HCT116 (cell line): ENCODE results near the gene KCNJ1. TPM values are rescaled to one million over a fixed set of nuclear protein-coding genes. Genes with fewer than 3 reads are reported as not detected.

Experiments
- ATAC-seq: fragments of 200-7000 bp; cut with Tn5 transposase; 2 replicates; pipeline ENCODE4 v1.9.1; 2020; ENCODE audit warnings: mild to moderate bottlenecking, moderate library complexity
- BruUV-seq: library from RNA; stranded (reverse); fragments of 400-500 nt; replicated peaks from 2 replicates; lab custom pipeline; 2021; lab: Mats Ljungman, UMichigan
- CTCF ChIA-PET: fragments of 300-600 bp; sonication (Branson Sonifier 250); formaldehyde crosslinking; loops from one replicate; lab custom pipeline; 2021; ENCODE audit warnings: antibody characterized with exemption; lab: Charles Lee
- POLR2A ChIA-PET: fragments of 300-600, 350-600 bp; sonication (Branson Sonifier 250); formaldehyde crosslinking; loops from one replicate; lab custom pipeline; 2021; ENCODE audit warnings: antibody characterized with exemption; lab: Charles Lee
- RAD21 ChIA-PET, 2 experiments: fragments of 300-600 bp; sonication (Branson Sonifier 250); formaldehyde crosslinking; loops; one replicate each; lab custom pipeline; 2023; ENCODE audit warnings: low total read pairs in 2 of 2; ENCODE audit not compliant: uncharacterized antibody in 2 of 2, unreplicated experiment in 2 of 2, low non-redundant PET in 1 of 2; lab: Charles Lee
- DNase-seq: peaks from one replicate; pipeline ENCODE4 v3.0.0-alpha.2; 2010; ENCODE audit warnings: low read depth, low spot score
- H2AFZ ChIP-seq: fragments of 200-600 bp; shearing (Covaris generic), sonication (generic); 2 replicates; pipeline ENCODE4 v1.6.1; 2017; ENCODE audit warnings: low read depth, mixed run types, mixed read lengths, antibody characterized with exemption, low read length; ENCODE audit not compliant: poor library complexity, severe bottlenecking
- H3K27ac ChIP-seq: 2 replicates; pipeline ENCODE4 v1.5.1; 2012; ENCODE audit warnings: low read depth, low read length
- H3K27me3 ChIP-seq: fragments of 200-600 bp; sonication (generic); 2 replicates; pipeline ENCODE4 v1.6.1; 2016; ENCODE audit warnings: mixed run types, low read length, mixed read lengths; ENCODE audit not compliant: insufficient read depth
- H3K36me3 ChIP-seq, 2 experiments: fragments of 200-500 bp in 1 of 2; fragments of 200-600 bp in 1 of 2; sonication (Bioruptor generic) in 1 of 2; sonication (generic) in 1 of 2; 2 replicates each; pipeline versions ENCODE4 v1.5.1 to v1.6.1; 2014 to 2016; ENCODE audit warnings: low read length in 2 of 2, inconsistent platforms in 1 of 2, mixed read lengths in 1 of 2, mixed run types in 1 of 2; ENCODE audit not compliant: insufficient read depth in 2 of 2, control insufficient read depth in 1 of 2
- H3K4me1 ChIP-seq, 2 experiments: fragments of 200-600 bp in 1 of 2; sonication (generic) in 1 of 2; 2 replicates each; pipeline versions ENCODE4 v1.5.1 to v1.6.1; 2012 to 2017; ENCODE audit warnings: low read length in 2 of 2, inconsistent platforms in 1 of 2, mild to moderate bottlenecking in 1 of 2, mixed read lengths in 1 of 2, mixed run types in 1 of 2, moderate library complexity in 1 of 2; ENCODE audit not compliant: insufficient read depth in 2 of 2, control insufficient read depth in 1 of 2
- H3K4me2 ChIP-seq: fragments of 200-600 bp; sonication (generic); 2 replicates; pipeline ENCODE4 v1.6.1; 2017; ENCODE audit warnings: mixed run types, low read length, mixed read lengths
- H3K4me3 ChIP-seq, 2 experiments: fragments of 200-600 bp in 1 of 2; sonication (generic) in 1 of 2; replicated peaks in 1 of 2; 2 replicates each; pipeline ENCODE4 v1.5.1; 2011 to 2016; ENCODE audit warnings: low read length in 2 of 2, control low read depth in 1 of 2, low read depth in 1 of 2, mild to moderate bottlenecking in 1 of 2, mixed read lengths in 1 of 2, mixed run types in 1 of 2
- H3K79me2 ChIP-seq: fragments of 200-600 bp; sonication (generic); 2 replicates; pipeline ENCODE4 v1.6.1; 2017; ENCODE audit warnings: mild to moderate bottlenecking, mixed run types, low read length, moderate library complexity, mixed read lengths; ENCODE audit not compliant: insufficient read depth
- H3K9ac ChIP-seq: fragments of 200-600 bp; sonication (generic); 2 replicates; pipeline ENCODE4 v1.6.1; 2016; ENCODE audit warnings: low read length, mixed read lengths
- H3K9me2 ChIP-seq: fragments of 200-600 bp; sonication (generic), shearing (Covaris generic); 2 replicates; pipeline ENCODE4 v1.6.1; 2017; ENCODE audit warnings: mixed run types, mild to moderate bottlenecking, moderate library complexity; ENCODE audit not compliant: insufficient read depth
- H3K9me3 ChIP-seq, 2 experiments: fragments of 200-500 bp in 1 of 2; fragments of 200-600 bp in 1 of 2; sonication (Bioruptor generic) in 1 of 2; sonication (generic) in 1 of 2; 2 replicates each; pipeline ENCODE4 v1.6.1; 2014 to 2017; ENCODE audit warnings: low read length in 2 of 2, mixed read lengths in 2 of 2, inconsistent platforms in 1 of 2, low read depth in 1 of 2, mild to moderate bottlenecking in 1 of 2, mixed run types in 1 of 2, moderate library complexity in 1 of 2; ENCODE audit not compliant: control insufficient read depth in 1 of 2, insufficient read depth in 1 of 2
- H4K20me1 ChIP-seq: fragments of 200-600 bp; sonication (generic), shearing (Covaris generic); 2 replicates; pipeline ENCODE4 v1.6.1; 2017; ENCODE audit warnings: mixed run types, mild to moderate bottlenecking, moderate library complexity; ENCODE audit not compliant: insufficient read depth
- CBX3 ChIP-seq: IDR thresholded peaks from 2 replicates; pipeline ENCODE4 v1.6.1; 2012; ENCODE audit warnings: low read depth
- ELF1 ChIP-seq: IDR thresholded peaks from 2 replicates; pipeline ENCODE4 v1.6.1; 2012; ENCODE audit warnings: low read depth, borderline replicate concordance
- EZH2phosphoT487 ChIP-seq: fragments of 200-600 bp; IDR thresholded peaks from 2 replicates; pipeline ENCODE4 v1.6.1; 2018; ENCODE audit warnings: antibody characterized with exemption, borderline replicate concordance
- SP1 ChIP-seq: IDR thresholded peaks from 2 replicates; pipeline ENCODE4 v1.6.1; 2012; ENCODE audit warnings: low read depth
- intact Hi-C: fragments of 100-400 bp; cut with micrococcal nuclease; formaldehyde crosslinking; loops from 2 replicates; pipeline ENCODE4 v1.10.0; 2022
- total RNA-seq: library from RNA; stranded (reverse); gene quantifications from one replicate; pipeline ENCODE4 v1.2.1, GENCODE V29; 2021; ENCODE audit not compliant: unreplicated experiment
- TF ChIP-seq, protein P1 (sequence below): IDR thresholded peaks from 2 replicates; pipeline ENCODE4 v1.6.1; 2011; ENCODE audit warnings: mild to moderate bottlenecking, low read length, moderate library complexity; ENCODE audit not compliant: insufficient replicate concordance; ENCODE audit errors: extremely low read depth

KCNJ1 gene
- total RNA-seq, 1 experiment from 2014 or later = 0.15 TPM

DNA sequence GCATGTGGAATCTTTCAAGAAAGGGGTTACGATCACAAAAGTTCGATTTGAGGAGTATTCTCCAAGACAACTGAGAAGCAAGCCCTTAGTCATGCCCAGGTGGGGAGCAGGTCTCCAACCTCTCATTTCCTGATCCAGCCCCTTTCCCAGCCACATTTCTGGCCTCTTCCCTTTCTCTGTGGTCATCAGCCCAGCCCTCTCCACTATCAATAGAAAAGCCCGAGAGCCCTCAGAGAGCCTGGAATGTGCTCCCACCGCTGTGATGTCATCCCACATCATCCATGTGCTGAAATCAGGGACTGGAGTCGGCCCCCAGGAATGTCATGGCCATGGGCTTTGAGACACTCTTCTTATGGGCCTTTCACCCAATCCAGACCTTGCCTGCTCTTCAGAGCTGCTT, 62.6 kb downstream of the KCNJ1 start:
- ATAC-seq (no peak), DNase-seq (no peak)
- Histone ChIP-seq H4K20me1 (no peaks in the 10 kb centered on the region), H3K9ac (no peak overlapping the region), H3K4me1 (no peaks in the 10 kb centered on the region), H3K27me3 (peaks cover 41% of the 10 kb centered on the region), H3K79me2 (no peaks in the 10 kb centered on the region), H3K9me2 (no peaks in the 10 kb centered on the region), H3K4me3 (no peak overlapping the region), H3K9me3 (no peaks in the 10 kb centered on the region), H3K27ac (no peak overlapping the region), H3K4me2 (no peak overlapping the region), H2AFZ (no peak overlapping the region), H3K36me3 (no peaks in the 10 kb centered on the region)
- BruUV-seq = no TSS peak
- RAD21 ChIA-PET = no interaction called here
- no peak for TF ChIP-seq EZH2phosphoT487
- CTCF ChIA-PET = no interaction called here
- POLR2A ChIA-PET = no interaction called here
- intact Hi-C loops = no loop called here

DNA sequence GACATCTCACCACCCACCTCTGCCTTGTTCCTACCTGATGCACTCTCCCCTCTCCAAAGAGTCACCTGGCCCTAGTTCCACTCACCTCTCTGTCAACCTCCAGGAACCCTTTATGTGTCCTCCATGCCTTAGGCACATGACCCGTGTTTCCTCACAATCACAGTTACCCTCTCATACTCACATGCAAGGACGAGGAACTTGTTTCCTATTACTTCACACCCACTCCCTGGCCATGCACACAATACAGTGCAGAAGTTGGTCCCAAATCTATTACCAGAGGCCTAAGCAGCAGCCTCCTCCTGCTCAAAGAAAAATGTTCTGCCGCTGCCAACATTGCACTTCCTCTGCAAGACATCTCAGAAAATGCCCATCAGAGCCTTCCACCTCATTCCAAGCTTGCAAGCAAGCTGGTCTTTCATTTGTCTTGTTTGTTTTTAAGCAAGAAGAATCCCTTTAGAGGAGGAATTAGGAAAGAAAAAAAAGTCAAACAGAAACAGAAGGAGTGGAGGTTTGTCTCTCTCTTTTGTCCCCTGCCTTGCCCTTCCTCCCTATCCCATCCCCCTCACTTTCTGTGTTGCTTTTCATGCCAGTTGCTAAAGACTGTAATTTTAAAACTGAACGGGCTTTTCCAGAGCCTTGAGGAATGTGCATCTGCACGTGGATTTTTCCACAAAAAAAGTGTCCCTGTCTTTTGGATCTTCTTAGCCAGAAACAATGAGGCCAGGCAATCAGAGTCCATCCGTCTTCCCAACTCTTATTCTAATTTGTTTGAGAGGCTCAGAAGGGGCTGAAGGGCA, 63.4 kb downstream of the KCNJ1 start:
- Histone ChIP-seq H3K9ac (no peak overlapping the region), H3K4me2 (no peak overlapping the region), H3K27ac (no peak overlapping the region), H3K4me1 (no peaks in the 10 kb centered on the region), H3K9me2 (no peaks in the 10 kb centered on the region), H3K36me3 (no peaks in the 10 kb centered on the region), H3K27me3 (peaks cover 41% of the 10 kb centered on the region), H3K9me3 (no peaks in the 10 kb centered on the region), H3K79me2 (no peaks in the 10 kb centered on the region), H3K4me3 (no peak overlapping the region), H2AFZ (no peak overlapping the region), H4K20me1 (no peaks in the 10 kb centered on the region)
- intact Hi-C loops = no loop called here
- CTCF ChIA-PET = interaction anchor here (1.4 kb wide), 1 partner anchor 631 kb away, joined by 10 read pairs; no protein-coding TSS in a partner anchor
- no peak for ATAC-seq
- DNase-seq = no peak
- POLR2A ChIA-PET = no interaction called here
- no TSS peak for BruUV-seq
- TF ChIP-seq, protein P1, sequence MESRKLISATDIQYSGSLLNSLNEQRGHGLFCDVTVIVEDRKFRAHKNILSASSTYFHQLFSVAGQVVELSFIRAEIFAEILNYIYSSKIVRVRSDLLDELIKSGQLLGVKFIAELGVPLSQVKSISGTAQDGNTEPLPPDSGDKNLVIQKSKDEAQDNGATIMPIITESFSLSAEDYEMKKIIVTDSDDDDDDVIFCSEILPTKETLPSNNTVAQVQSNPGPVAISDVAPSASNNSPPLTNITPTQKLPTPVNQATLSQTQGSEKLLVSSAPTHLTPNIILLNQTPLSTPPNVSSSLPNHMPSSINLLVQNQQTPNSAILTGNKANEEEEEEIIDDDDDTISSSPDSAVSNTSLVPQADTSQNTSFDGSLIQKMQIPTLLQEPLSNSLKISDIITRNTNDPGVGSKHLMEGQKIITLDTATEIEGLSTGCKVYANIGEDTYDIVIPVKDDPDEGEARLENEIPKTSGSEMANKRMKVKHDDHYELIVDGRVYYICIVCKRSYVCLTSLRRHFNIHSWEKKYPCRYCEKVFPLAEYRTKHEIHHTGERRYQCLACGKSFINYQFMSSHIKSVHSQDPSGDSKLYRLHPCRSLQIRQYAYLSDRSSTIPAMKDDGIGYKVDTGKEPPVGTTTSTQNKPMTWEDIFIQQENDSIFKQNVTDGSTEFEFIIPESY = no peak
- TF ChIP-seq CBX3 (no peak), SP1 (no peak), ELF1 (no peak)
- RAD21 ChIA-PET = no interaction called here
